HEK293T (cell line): ENCODE data around the gene CNKSR2.

Experiments
- BHLHE40 ChIP-seq: fragments of 450-650 bp; IDR thresholded peaks from 2 replicates; pipeline ENCODE4 v1.6.1; 2016; ENCODE audit warnings: mild to moderate bottlenecking, moderate library complexity, borderline replicate concordance
- ELF4 ChIP-seq: fragments of 450-650 bp; IDR thresholded peaks from 2 replicates; pipeline ENCODE4 v1.6.1; 2017; ENCODE audit warnings: antibody characterized with exemption
- FOXA1 ChIP-seq: fragments of 450-650 bp; IDR thresholded peaks from 2 replicates; pipeline ENCODE4 v1.6.1; 2016; ENCODE audit warnings: mild to moderate bottlenecking
- FOXK2 ChIP-seq: fragments of 450-650 bp; IDR thresholded peaks from 2 replicates; pipeline ENCODE4 v1.6.1; 2016; ENCODE audit warnings: mild to moderate bottlenecking
- SP1 ChIP-seq: fragments of 450-650 bp; IDR thresholded peaks from 2 replicates; pipeline ENCODE4 v1.6.1; 2017
- SUZ12 ChIP-seq: fragments of 450-650 bp; IDR thresholded peaks from 2 replicates; pipeline ENCODE4 v1.6.1; 2016; ENCODE audit warnings: mild to moderate bottlenecking
- TARDBP ChIP-seq: fragments of 450-650 bp; IDR thresholded peaks from 2 replicates; pipeline ENCODE4 v1.6.1; 2016

DNA sequence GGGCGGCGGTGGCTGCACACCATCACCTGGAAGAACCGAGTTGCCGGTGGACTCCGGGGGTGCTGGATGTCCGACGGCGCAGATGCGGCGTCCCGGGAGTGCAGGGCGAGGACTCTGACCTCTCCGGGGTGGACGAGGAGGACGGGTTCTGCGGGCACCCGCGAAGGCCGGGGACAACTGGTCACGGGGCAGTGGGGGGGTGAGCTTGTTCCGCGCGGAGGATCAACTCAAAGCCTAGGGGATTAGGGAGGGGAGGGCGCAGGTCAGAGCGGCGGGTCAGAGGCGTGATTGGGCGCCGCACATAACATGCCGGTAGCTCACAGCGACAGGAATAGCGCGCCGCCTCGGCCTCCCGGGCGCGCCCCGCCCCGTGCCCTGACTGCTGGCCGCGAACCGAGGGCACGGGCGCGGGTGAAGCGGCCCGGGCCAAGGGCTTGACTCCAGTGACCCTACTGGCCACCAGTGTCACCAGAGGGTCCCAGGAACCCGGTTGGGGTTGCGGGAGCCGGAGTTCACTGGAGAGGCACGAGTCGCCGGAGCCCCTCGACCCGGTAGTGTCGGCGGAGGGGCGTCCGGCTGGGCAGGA is 284.0 kb downstream of the CNKSR2 start, which contains the start of gene KLHL34:
- TF ChIP-seq FOXA1: no peak
- no peak for TF ChIP-seq FOXK2
- TF ChIP-seq ELF4: no peak
- no peak for TF ChIP-seq BHLHE40
- no peak for TF ChIP-seq SUZ12
- TF ChIP-seq SP1: no peak
- no peak for TF ChIP-seq TARDBP
